Natural killer cell (primary cell): Measurements from ENCODE around the gene BRSK1. TPM values are rescaled to one million over a fixed set of nuclear protein-coding genes. Genes with fewer than 3 reads are reported as not detected.

Experiments
- ATAC-seq, 3 donors: fragments of 150-1000 bp in 2 of 3; fragments of 200-7000 bp in 1 of 3; cut with Tn5 transposase; 1 replicate in 1 of 3; 2 replicates in 2 of 3; pipeline ENCODE4 v1.10.0; 2021; ENCODE audit warnings: mild to moderate bottlenecking in 2 of 3, moderate library complexity in 2 of 3
- DNase-seq, 2 donors: peaks; one replicate each; pipeline versions ENCODE4 v3.0.0 to v3.0.0-alpha.2; 2013 to 2021; ENCODE audit warnings: mixed read lengths in 1 of 2
- H3K27ac ChIP-seq: one replicate; pipeline ENCODE4 v1.5.1; 2013; ENCODE audit warnings: mild to moderate bottlenecking, low read length
- H3K27me3 ChIP-seq: one replicate; pipeline ENCODE4 v1.6.1; 2013; ENCODE audit warnings: low read length; ENCODE audit not compliant: control insufficient read depth, insufficient read depth
- H3K36me3 ChIP-seq: one replicate; pipeline ENCODE4 v1.6.1; 2013; ENCODE audit warnings: low read length; ENCODE audit not compliant: control insufficient read depth, insufficient read depth
- H3K4me1 ChIP-seq: one replicate; pipeline ENCODE4 v1.6.1; 2013; ENCODE audit warnings: low read length; ENCODE audit not compliant: control insufficient read depth, insufficient read depth
- H3K4me3 ChIP-seq: one replicate; pipeline ENCODE4 v1.5.1; 2013; ENCODE audit warnings: low read length
- H3K9me3 ChIP-seq: one replicate; pipeline ENCODE4 v1.6.1; 2013; ENCODE audit warnings: low read length; ENCODE audit not compliant: control insufficient read depth, insufficient read depth
- H3K27ac Mint-ChIP-seq, 2 donors: one replicate each; pipeline ENCODE4 v1.8.0; 2022; ENCODE audit warnings: mild to moderate bottlenecking in 2 of 2, mixed read lengths in 2 of 2, moderate library complexity in 1 of 2
- H3K27me3 Mint-ChIP-seq, 2 donors: one replicate each; pipeline ENCODE4 v1.8.0; 2022; ENCODE audit warnings: low read depth in 2 of 2, mixed read lengths in 2 of 2
- H3K36me3 Mint-ChIP-seq: one replicate; pipeline ENCODE4 v1.8.0; 2022; ENCODE audit warnings: mixed read lengths
- H3K4me1 Mint-ChIP-seq, 2 donors: one replicate each; pipeline ENCODE4 v1.8.0; 2022; ENCODE audit warnings: mixed read lengths in 2 of 2
- H3K4me3 Mint-ChIP-seq: one replicate; pipeline ENCODE4 v1.8.0; 2022; ENCODE audit warnings: mild to moderate bottlenecking, moderate library complexity, mixed read lengths
- H3K9me3 Mint-ChIP-seq, 2 donors: one replicate each; pipeline ENCODE4 v1.8.0; 2022; ENCODE audit warnings: mixed read lengths in 2 of 2
- WGBS: methylation state at CpG from one replicate; pipeline ENCODE4 v1.1.7; 2013; ENCODE audit warnings: missing lambda C conversion rate; ENCODE audit not compliant: insufficient coverage; 5-methylcytosine and 5-hydroxymethylcytosine counted together
- intact Hi-C: fragments of 100-400 bp; cut with micrococcal nuclease; formaldehyde crosslinking; loops from one replicate; pipeline ENCODE4 v1.14.2; 2022
- total RNA-seq, 4 donors: library from RNA; stranded (reverse); fragments of 120-200 nt in 1 of 4; gene quantifications; one replicate each; pipeline versions ENCODE4 v1.2.3 to v1.2.4, GENCODE V29; 2013 to 2022
- TF ChIP-seq, protein P1 (sequence below): fragments of 200-600 bp; IDR thresholded peaks from one replicate; pipeline ENCODE4 v1.8.0; 2022; ENCODE audit warnings: antibody characterized with exemption

The BRSK1 gene
- total RNA-seq, 3 donors from 2014 or later (not counting 1 experiment from before 2014, with no cell fraction given) = 6.0 to 9.8 (median 6.5) TPM

DNA sequence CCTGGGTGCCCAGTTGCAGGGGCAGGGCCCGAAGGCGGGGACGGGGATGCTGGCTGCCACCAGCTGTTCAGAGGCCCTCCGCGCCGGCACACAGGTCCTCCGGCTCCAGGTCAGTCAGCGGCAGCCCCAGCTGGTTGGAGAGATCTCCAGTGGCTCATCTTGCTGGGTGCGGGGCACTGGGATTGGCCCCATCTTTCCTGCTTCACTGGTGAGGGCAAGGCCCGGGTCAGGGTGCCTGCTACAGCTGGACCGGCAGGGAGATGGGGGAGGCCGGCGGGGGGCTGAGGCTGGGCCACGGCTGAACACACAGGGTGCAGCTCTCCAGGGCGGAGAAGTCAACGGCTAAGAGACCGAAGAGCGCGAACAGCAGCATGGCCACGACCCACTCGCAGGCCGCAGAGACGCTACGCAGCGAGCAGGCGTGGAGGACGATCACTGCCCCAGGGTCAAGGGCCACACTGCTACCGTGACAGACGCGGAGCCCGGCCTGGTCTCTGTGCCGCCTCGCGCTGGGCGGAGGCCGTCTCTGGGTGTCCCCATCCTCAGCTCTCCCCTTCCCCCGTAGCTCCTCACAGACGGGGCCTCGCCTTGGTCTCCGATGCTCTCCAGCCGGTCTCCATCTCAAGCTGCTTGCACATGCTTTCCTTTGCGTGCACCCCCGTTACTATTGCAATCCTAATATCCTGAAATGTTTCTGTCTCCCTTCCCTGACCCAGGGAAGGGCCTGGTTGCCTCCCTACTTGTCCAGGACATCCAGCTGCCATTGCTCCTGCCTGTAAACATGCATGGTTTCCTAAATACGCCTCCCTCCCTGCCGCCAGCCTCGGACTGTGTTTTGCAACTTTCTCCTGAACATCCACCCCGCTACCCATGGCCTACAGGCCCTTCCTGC is 29.1 kb downstream of the BRSK1 start:
- H3K27ac ChIP-seq = no peak overlapping the region
- ATAC-seq = no peak
- intact Hi-C loops = no loop called here
- Mint-ChIP-seq H3K4me1 (no peaks in the 10 kb centered on the region), H3K27me3 (no peaks in the 10 kb centered on the region), H3K4me3 (no peak overlapping the region), H3K27ac (no peak overlapping the region), H3K36me3 (no peaks in the 10 kb centered on the region), H3K9me3 (no peaks in the 10 kb centered on the region)
- TF ChIP-seq, protein P1, sequence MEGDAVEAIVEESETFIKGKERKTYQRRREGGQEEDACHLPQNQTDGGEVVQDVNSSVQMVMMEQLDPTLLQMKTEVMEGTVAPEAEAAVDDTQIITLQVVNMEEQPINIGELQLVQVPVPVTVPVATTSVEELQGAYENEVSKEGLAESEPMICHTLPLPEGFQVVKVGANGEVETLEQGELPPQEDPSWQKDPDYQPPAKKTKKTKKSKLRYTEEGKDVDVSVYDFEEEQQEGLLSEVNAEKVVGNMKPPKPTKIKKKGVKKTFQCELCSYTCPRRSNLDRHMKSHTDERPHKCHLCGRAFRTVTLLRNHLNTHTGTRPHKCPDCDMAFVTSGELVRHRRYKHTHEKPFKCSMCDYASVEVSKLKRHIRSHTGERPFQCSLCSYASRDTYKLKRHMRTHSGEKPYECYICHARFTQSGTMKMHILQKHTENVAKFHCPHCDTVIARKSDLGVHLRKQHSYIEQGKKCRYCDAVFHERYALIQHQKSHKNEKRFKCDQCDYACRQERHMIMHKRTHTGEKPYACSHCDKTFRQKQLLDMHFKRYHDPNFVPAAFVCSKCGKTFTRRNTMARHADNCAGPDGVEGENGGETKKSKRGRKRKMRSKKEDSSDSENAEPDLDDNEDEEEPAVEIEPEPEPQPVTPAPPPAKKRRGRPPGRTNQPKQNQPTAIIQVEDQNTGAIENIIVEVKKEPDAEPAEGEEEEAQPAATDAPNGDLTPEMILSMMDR = no peak
- WGBS = 95% methylated on average over 47 of the region's 47 CpGs
- DNase-seq = no peak
- H3K9me3 ChIP-seq = no peaks in the 10 kb centered on the region
- no peak overlapping the region for H3K4me3 ChIP-seq
- no peaks in the 10 kb centered on the region for H3K4me1 ChIP-seq
- H3K27me3 ChIP-seq = no peaks in the 10 kb centered on the region
- no peaks in the 10 kb centered on the region for H3K36me3 ChIP-seq

DNA sequence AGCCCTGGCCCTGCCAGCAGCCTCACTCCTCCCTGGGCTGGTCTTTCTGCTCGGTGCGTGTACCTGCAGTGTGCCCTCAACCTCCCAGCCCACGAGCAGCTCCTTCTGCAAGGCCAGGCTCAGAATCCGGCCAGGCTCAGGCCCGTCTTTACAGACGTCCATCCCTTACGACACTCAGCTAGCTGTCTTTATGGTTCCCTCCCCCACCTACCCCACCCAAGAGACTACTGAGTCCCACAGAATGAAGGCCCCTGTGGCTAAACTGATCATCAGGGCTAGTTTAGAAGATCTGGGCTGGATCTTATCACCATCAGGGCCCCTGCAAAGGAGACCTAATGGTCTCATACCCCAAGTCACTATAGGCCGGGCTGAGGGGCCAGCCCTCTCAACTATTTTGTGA is 30.6 kb downstream of the BRSK1 start:
- H3K4me3 ChIP-seq = no peak overlapping the region
- H3K4me1 ChIP-seq = no peaks in the 10 kb centered on the region
- Mint-ChIP-seq H3K27me3 (no peaks in the 10 kb centered on the region), H3K36me3 (no peaks in the 10 kb centered on the region), H3K9me3 (no peaks in the 10 kb centered on the region), H3K4me3 (no peak overlapping the region), H3K27ac (no peak overlapping the region), H3K4me1 (no peaks in the 10 kb centered on the region)
- no peaks in the 10 kb centered on the region for H3K9me3 ChIP-seq
- TF ChIP-seq, protein P1 = no peak
- H3K27me3 ChIP-seq = no peaks in the 10 kb centered on the region
- DNase-seq (no peak), ATAC-seq (no peak)
- no peaks in the 10 kb centered on the region for H3K36me3 ChIP-seq
- H3K27ac ChIP-seq = no peak overlapping the region
- WGBS = 90% methylated on average over 8 of the region's 8 CpGs
- intact Hi-C loops = no loop called here

DNA sequence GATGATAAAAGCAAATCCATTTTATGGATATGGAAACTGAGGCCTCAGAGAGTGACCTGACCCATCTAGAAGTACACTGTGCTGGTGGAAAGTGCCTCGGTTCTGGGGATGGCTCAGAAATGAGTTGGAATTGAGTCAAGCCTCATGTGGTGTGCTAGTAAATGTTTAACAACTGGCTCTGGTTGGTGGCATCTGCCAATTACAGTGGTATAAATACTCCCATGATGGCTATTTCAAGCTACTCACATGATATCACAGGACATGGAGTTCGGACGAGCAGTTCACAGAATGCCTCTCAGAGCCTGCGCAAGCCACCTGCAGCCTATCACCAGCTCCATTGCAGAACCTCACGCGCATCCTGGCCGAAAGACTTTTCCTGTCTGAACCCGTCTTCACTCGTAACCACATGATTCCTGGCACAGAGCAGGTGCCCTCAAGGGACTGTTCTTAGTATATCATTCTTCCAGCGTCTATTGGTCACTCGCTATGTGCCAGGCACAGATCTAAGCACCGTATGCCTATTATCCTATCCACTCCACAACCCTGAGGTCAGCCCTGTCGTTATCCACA is 32.2 kb downstream of the BRSK1 start:
- Mint-ChIP-seq H3K4me3 (no peak overlapping the region), H3K9me3 (no peaks in the 10 kb centered on the region)
- H3K36me3 ChIP-seq = no peaks in the 10 kb centered on the region

More for the DNA sequence above, 32.2 kb downstream of the BRSK1 start:
- ATAC-seq = no peak
- H3K27me3 Mint-ChIP-seq = no peaks in the 10 kb centered on the region
- TF ChIP-seq, protein P1 = no peak
- no peaks in the 10 kb centered on the region for H3K4me1 Mint-ChIP-seq
- Histone ChIP-seq H3K9me3 (no peaks in the 10 kb centered on the region), H3K4me1 (no peaks in the 10 kb centered on the region), H3K4me3 (no peak overlapping the region), H3K27ac (no peak overlapping the region), H3K27me3 (no peaks in the 10 kb centered on the region)
- WGBS = 88% methylated on average over 13 of the region's 13 CpGs
- DNase-seq = no peak
- intact Hi-C loops = no loop called here
- H3K27ac Mint-ChIP-seq = no peak overlapping the region
- H3K36me3 Mint-ChIP-seq = no peaks in the 10 kb centered on the region
